NCI-H1105 (cell line): ENCODE data around the gene MAPK4.
"Not testable (repeated sequence)": the region's sequence is repeated elsewhere in the genome, so short reads cannot be mapped to it uniquely, and the experiment has no call there.

ENCODE experiments used
- DNase-seq: peaks from one replicate; lab custom pipeline; 2025; lab: John Stamatoyannopoulos, UW

The MAPK4 gene

DNA sequence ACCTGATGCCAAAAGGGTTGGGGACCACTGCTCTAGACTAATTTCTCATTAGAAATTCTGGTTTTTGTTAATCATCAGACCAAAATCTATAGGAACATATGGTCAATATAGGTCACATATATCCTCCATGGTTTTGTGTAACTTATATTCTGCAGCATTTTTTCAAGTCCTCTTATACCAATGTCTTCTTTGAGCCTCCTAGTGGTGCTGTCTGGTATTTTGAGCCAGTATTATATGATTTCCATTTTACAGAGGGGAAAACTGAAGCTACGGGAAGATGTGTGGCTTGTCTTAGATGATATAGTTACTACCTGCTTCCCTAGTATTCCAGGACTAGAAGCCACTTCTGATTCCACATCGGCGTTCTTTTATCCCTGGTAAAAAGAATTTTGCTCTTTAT lies 13.8 kb downstream of the MAPK4 start:
- DNase-seq: no peak

DNA sequence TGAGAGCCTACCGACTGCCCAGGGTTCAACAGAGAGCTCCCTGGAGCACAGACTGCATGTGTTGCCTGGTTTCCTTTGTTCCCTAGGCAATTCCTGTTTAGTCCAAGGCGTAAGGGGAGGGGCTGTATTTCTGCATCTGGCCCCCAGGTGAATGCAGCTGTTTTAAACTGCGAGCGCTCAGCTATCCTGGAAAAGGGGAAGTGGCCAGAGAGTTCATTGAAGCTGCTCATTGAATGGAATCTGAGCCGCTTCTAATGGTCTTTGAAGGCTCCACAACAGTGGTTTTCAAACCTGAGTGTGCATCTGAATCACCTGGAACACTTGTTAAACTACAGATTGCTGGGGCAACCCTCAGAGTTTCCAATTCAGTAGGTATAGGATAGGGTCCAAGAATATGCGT lies 18.1 kb downstream of the MAPK4 start:
- no peak for DNase-seq

- DNase-seq: no peak
Observed at GRCh38 chr18:50578651-50579050, 18.8 kb downstream of the MAPK4 start.

GRCh38 chr18:50579061-50579774 lies 19.3 kb downstream of the MAPK4 start:
- no peak for DNase-seq

DNA sequence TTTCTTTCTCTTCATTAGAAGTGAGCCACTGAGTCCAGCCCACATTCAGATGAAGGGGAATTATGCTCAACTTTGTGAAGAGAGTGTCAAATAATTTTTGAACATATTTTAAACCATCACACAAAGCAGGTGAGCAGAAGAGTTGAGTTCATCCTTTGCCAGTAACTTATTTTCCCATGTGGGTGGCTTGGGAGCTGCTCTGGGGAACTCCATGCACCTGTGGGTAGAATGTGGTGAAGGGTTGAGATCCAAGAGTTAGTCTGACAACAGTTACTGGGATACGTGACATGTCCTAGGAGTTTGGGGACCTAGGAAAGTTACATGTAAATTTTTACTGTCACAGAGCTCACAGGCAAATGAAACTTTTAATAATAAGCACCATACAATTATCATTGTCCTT lies 21.6 kb downstream of the MAPK4 start:
- no peak for DNase-seq

GRCh38 chr18:50582500-50582899 lies 22.6 kb downstream of the MAPK4 start:
- no peak for DNase-seq

DNA sequence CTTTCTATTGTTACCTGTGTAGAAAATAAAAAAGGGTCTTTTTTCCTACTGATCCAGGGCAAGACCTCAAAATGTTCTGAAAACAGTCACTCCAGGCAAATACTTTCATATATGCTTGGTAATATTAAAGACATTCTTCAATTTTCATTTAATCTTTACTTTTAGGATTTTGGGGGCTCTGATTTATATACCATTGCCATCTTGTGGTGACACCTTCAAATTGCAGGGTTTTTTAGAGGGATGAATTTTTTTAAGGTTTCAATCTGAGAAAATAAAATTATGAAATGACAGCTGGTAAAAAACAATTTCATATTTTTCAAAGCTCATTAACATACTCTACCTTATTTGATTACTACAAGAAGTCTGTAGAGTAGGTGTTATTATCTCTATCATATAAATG lies 26.8 kb downstream of the MAPK4 start:
- no peak for DNase-seq

GRCh38 chr18:50590593-50590992 lies 30.7 kb downstream of the MAPK4 start:
- peak; percentile 76 for DNase-seq

GRCh38 chr18:50594012-50594411 lies 34.1 kb downstream of the MAPK4 start:
- no peak for DNase-seq

GRCh38 chr18:50594942-50595341 lies 35.1 kb downstream of the MAPK4 start:
- no peak for DNase-seq

GRCh38 chr18:50602466-50602865 lies 42.6 kb downstream of the MAPK4 start:
- DNase-seq: no peak

DNA sequence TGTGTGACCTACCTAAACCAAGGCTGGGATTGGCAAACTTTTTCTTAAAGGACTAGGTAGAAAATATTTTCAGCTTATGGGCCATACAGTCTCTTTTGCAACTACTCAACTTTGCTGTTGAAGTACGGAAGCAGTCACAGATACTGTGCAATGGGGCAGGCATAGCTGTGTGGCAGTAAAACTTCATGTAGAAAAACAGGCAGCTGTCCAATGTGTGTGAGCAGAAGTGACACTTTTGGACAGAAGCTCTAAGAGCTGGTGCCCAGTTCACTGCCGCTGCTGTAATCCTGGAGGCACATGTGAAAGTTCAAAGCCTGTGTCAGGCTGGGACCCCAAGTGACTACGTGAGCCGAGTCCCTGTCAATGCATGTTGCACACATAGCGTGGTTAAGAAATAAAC lies 46.7 kb downstream of the MAPK4 start:
- DNase-seq: no peak

DNA sequence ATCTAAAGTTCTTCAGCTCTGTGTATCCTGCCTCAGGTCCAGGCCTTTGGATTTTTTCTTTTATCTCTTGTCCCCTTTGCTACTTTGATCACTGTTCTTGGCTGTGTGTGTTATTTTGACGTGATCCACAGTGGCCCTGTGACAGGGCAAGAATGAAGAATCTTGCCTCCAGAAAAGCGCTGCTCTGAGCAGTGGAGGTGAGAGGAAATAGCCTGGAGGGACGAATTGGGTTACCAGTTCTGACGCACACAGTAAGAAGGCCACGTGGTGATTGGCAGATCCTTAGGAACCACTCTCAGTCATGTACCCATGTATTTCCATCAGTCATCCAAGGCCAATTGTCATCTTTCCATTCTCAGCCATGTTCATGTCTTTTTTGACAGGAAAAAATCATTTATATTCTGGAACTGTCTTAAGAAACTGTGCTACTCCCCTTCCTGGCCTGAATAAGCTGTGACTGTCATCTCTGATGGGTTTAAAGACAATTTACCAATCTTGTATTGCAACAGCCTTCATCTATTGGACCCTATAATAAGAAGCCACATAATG lies 47.6 kb downstream of the MAPK4 start:
- DNase-seq: no peak

- DNase-seq: not testable (repeated sequence)
Observed at GRCh38 chr18:50609171-50609570, 49.3 kb downstream of the MAPK4 start.

DNA sequence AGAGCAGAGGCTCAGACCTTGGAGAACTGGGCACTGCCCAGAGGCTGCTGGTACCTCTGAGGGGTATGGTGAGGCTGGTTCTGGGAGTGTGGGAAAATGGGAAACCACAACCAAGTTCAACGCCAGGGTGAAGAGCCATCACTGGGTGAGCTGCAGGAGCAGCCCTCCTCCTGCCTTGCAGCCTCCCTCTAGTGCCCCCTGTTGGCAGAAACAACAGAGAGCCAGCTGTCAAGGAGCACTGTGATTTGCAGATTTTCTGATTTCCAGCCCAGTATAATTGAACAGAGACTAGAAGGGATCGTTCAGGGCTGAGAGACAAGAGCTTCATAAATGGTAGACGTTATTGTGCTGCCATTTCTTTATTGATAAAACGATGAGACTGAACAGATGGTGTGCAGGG lies 50.5 kb downstream of the MAPK4 start:
- no peak for DNase-seq

- DNase-seq: no peak
Observed at GRCh38 chr18:50611529-50611941, 51.6 kb downstream of the MAPK4 start.

DNA sequence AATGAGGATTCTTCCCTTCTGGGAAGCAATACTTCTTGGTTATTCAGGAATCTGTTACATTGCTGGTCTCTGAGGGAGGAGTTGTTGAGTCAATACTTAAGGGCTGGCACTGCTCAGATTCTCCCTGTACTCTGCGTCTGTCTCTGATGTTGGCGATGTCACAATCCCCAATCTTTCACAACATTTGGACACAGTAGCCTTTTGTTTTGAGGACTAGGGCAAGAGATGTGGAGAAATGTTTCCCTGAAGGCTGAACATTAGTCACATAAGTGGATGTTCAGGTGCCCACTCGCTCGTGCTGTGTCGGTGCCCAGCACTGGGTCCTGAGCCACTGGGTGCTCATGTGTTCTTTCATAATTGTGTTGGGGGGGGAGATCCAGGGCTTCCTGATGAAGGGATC lies 55.0 kb downstream of the MAPK4 start:
- no peak for DNase-seq

- no peak for DNase-seq
Observed at GRCh38 chr18:50616484-50617048, 56.7 kb downstream of the MAPK4 start.

DNA sequence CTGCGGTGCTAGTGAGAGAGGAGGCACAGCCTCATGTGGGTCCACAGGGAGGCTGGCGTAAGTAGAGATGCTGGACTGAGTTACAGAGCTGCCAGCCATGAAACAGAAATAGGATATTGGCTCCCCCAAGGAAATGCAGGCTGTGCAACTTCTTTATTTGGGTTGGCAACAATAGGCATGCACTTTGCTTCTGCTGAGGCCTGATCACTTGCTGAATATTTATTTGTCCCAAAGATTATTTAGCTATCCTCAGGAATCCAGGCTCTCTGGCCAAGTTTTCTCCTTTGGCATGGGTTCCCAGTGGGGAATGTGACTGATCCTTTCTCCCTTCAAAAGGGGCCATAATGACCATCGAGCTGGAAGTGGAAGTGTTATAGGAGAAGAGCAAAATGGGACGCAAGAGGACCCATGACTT lies 60.0 kb downstream of the MAPK4 start:
- no peak for DNase-seq

- no peak for DNase-seq
Observed at GRCh38 chr18:50620319-50620718, 60.4 kb downstream of the MAPK4 start.

DNA sequence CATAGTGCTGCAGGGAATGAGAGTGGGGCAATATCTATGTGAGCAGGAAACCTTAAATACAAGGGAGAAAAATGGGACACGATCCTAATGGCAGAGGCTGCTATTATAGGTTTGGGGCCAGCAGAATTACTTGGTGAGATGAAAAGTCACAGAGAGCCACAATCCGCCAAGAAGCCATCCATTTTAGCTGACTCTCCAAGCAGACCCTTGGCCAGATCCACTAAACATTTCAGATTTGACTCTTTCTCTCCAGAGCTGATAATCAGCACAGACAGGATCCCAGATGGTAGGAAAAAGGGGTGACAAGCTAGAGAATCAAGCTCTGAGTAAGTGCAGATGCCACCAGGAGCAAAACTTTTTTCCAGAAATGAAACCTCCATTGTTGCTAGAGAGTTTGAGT lies 61.5 kb downstream of the MAPK4 start:
- DNase-seq: no peak

GRCh38 chr18:50622320-50622719 lies 62.4 kb downstream of the MAPK4 start:
- no peak for DNase-seq

GRCh38 chr18:50622865-50623393 lies 63.0 kb downstream of the MAPK4 start:
- DNase-seq: no peak
